ENCODE data around the gene GRAMD4. TPM values are rescaled to one million over a fixed set of nuclear protein-coding genes. Genes with fewer than 3 reads are reported as not detected.
A peak's percentile ranks its signal among the peaks of the same experiment; 100 is the strongest.

Gene GRAMD4
- total RNA-seq, 1 donor from 2014 or later, result 90.8 TPM

GRCh38 chr22:46622081-46622521 is 1.9 kb downstream of the GRAMD4 start:
- intact Hi-C loops (cut with micrococcal nuclease), result no loop called here
- Mint-ChIP-seq H3K27me3 (ENCODE audit: low read depth) (no peaks in the 10 kb centered on the region), H3K4me3 (ENCODE audit: low read depth) (no peak overlapping the region), H3K27ac (no peak overlapping the region), H3K9me3 (no peaks in the 10 kb centered on the region), H3K36me3 (ENCODE audit: low read depth) (peaks cover 3% of the 10 kb centered on the region), H3K4me1 (ENCODE audit: low read depth) (no peaks in the 10 kb centered on the region)
- DNase-seq (ENCODE audit: low spot score), result no peak

GRCh38 chr22:46625113-46625842 is 5.1 kb downstream of the GRAMD4 start:
- Mint-ChIP-seq H3K4me3 (ENCODE audit: low read depth) (no peak overlapping the region), H3K36me3 (ENCODE audit: low read depth) (peaks cover 4% of the 10 kb centered on the region), H3K27ac (no peak overlapping the region), H3K27me3 (ENCODE audit: low read depth) (no peaks in the 10 kb centered on the region), H3K4me1 (ENCODE audit: low read depth) (no peaks in the 10 kb centered on the region), H3K9me3 (no peaks in the 10 kb centered on the region)
- no peak for DNase-seq (ENCODE audit: low spot score)
- intact Hi-C loops (cut with micrococcal nuclease), result no loop called here

- Mint-ChIP-seq H3K4me1 (ENCODE audit: low read depth) (no peaks in the 10 kb centered on the region), H3K27ac (no peak overlapping the region), H3K36me3 (ENCODE audit: low read depth) (peaks cover 4% of the 10 kb centered on the region), H3K4me3 (ENCODE audit: low read depth) (no peak overlapping the region), H3K9me3 (no peaks in the 10 kb centered on the region), H3K27me3 (ENCODE audit: low read depth) (no peaks in the 10 kb centered on the region)
- DNase-seq (ENCODE audit: low spot score), result no peak
- intact Hi-C loops (cut with micrococcal nuclease), result no loop called here
Measured at GRCh38 chr22:46625843-46626349, 5.7 kb downstream of the GRAMD4 start.

- H3K4me3 Mint-ChIP-seq (ENCODE audit: low read depth), result no peak overlapping the region
- intact Hi-C loops (cut with micrococcal nuclease), result no loop called here
- no peaks in the 10 kb centered on the region for H3K4me1 Mint-ChIP-seq (ENCODE audit: low read depth)
- no peak for DNase-seq (ENCODE audit: low spot score)
- no peaks in the 10 kb centered on the region for H3K27me3 Mint-ChIP-seq (ENCODE audit: low read depth)
- peaks cover 4% of the 10 kb centered on the region for H3K36me3 Mint-ChIP-seq (ENCODE audit: low read depth)
- no peaks in the 10 kb centered on the region for H3K9me3 Mint-ChIP-seq
- no peak overlapping the region for H3K27ac Mint-ChIP-seq
Measured at GRCh38 chr22:46626356-46626755, 6.2 kb downstream of the GRAMD4 start.

- Mint-ChIP-seq H3K4me3 (ENCODE audit: low read depth) (no peak overlapping the region), H3K4me1 (ENCODE audit: low read depth) (no peaks in the 10 kb centered on the region), H3K27ac (no peak overlapping the region), H3K36me3 (ENCODE audit: low read depth) (peaks cover 4% of the 10 kb centered on the region), H3K27me3 (ENCODE audit: low read depth) (no peaks in the 10 kb centered on the region), H3K9me3 (no peaks in the 10 kb centered on the region)
- DNase-seq (ENCODE audit: low spot score), result no peak
- intact Hi-C loops (cut with micrococcal nuclease), result no loop called here
Measured at GRCh38 chr22:46626911-46627805, 7.0 kb downstream of the GRAMD4 start.

GRCh38 chr22:46627806-46628482 is 7.8 kb downstream of the GRAMD4 start:
- Mint-ChIP-seq H3K4me1 (ENCODE audit: low read depth) (no peaks in the 10 kb centered on the region), H3K9me3 (no peaks in the 10 kb centered on the region), H3K27me3 (ENCODE audit: low read depth) (no peaks in the 10 kb centered on the region), H3K4me3 (ENCODE audit: low read depth) (no peak overlapping the region), H3K36me3 (ENCODE audit: low read depth) (peaks cover 4% of the 10 kb centered on the region), H3K27ac (no peak overlapping the region)
- intact Hi-C loops (cut with micrococcal nuclease), result no loop called here
- no peak for DNase-seq (ENCODE audit: low spot score)

GRCh38 chr22:46628756-46629155 is 8.6 kb downstream of the GRAMD4 start:
- Mint-ChIP-seq H3K4me1 (ENCODE audit: low read depth) (no peaks in the 10 kb centered on the region), H3K27ac (no peak overlapping the region), H3K27me3 (ENCODE audit: low read depth) (no peaks in the 10 kb centered on the region), H3K36me3 (ENCODE audit: low read depth) (peaks cover 4% of the 10 kb centered on the region), H3K4me3 (ENCODE audit: low read depth) (no peak overlapping the region), H3K9me3 (no peaks in the 10 kb centered on the region)
- intact Hi-C loops (cut with micrococcal nuclease), result no loop called here
- DNase-seq (ENCODE audit: low spot score), result no peak

- Mint-ChIP-seq H3K27ac (no peak overlapping the region), H3K4me3 (ENCODE audit: low read depth) (no peak overlapping the region), H3K9me3 (no peaks in the 10 kb centered on the region), H3K4me1 (ENCODE audit: low read depth) (no peaks in the 10 kb centered on the region), H3K27me3 (ENCODE audit: low read depth) (no peaks in the 10 kb centered on the region), H3K36me3 (ENCODE audit: low read depth) (peaks cover 4% of the 10 kb centered on the region)
- intact Hi-C loops (cut with micrococcal nuclease), result no loop called here
- DNase-seq (ENCODE audit: low spot score), result no peak
Measured at GRCh38 chr22:46629291-46629690, 9.1 kb downstream of the GRAMD4 start.

DNA sequence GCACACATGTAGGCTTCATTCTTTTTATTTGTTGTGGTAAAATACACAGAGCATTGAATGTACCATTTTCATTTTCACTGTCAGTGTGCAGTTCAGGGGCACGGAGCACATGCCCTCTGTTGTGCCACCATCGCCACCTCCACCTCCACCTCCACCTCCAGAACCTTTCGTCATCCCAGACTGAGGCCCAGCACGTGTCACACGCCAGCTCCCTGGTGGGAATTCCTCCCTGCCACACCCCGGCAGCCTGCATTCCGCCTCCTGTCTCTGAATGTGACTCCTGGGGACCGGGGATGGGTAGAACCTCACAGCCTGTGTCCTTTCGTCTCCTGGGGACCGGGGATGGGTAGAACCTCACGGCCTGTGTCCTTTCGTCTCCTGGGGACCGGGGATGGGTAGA is 10.9 kb downstream of the GRAMD4 start:
- H3K4me3 Mint-ChIP-seq (ENCODE audit: low read depth), result no peak overlapping the region
- intact Hi-C loops (cut with micrococcal nuclease), result no loop called here
- H3K4me1 Mint-ChIP-seq (ENCODE audit: low read depth), result no peaks in the 10 kb centered on the region
- H3K27me3 Mint-ChIP-seq (ENCODE audit: low read depth), result no peaks in the 10 kb centered on the region
- H3K9me3 Mint-ChIP-seq, result no peaks in the 10 kb centered on the region
- no peak overlapping the region for H3K27ac Mint-ChIP-seq
- DNase-seq (ENCODE audit: low spot score), result no peak
- H3K36me3 Mint-ChIP-seq (ENCODE audit: low read depth), result peaks cover 4% of the 10 kb centered on the region

DNA sequence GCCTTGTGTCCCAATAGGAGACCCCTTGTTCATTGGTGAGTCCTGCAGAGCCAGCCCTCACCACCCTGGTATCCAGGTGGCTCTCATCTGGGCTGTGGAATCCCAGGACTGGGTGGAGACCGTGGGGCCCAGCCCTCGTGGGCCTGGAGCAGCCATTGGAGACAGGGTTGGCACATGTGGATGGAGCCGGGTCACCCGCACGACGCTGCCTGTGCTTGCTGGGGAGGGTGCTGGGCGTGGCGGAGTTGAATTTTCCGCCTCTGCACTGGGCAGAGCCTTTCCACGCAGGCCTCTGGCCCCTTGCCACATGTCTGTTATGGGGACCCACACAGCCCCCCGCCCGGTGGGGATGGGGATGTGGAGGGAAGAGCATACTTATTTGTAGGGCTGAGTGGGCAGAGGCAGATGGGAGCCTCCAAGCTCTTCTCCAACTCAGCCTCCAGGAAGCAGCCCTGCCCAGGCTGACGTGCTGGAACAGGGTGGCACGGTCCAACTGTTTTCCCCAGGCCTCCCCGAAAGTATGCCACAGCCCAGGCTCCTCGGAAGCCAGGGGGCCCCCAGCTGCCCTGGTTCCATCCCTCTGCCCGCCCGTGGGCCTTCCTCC is 12.6 kb downstream of the GRAMD4 start:
- Mint-ChIP-seq H3K4me3 (ENCODE audit: low read depth) (no peak overlapping the region), H3K27me3 (ENCODE audit: low read depth) (no peaks in the 10 kb centered on the region), H3K4me1 (ENCODE audit: low read depth) (no peaks in the 10 kb centered on the region), H3K9me3 (no peaks in the 10 kb centered on the region), H3K27ac (no peak overlapping the region), H3K36me3 (ENCODE audit: low read depth) (no peaks in the 10 kb centered on the region)
- intact Hi-C loops (cut with micrococcal nuclease), result no loop called here
- DNase-seq (ENCODE audit: low spot score), result no peak

DNA sequence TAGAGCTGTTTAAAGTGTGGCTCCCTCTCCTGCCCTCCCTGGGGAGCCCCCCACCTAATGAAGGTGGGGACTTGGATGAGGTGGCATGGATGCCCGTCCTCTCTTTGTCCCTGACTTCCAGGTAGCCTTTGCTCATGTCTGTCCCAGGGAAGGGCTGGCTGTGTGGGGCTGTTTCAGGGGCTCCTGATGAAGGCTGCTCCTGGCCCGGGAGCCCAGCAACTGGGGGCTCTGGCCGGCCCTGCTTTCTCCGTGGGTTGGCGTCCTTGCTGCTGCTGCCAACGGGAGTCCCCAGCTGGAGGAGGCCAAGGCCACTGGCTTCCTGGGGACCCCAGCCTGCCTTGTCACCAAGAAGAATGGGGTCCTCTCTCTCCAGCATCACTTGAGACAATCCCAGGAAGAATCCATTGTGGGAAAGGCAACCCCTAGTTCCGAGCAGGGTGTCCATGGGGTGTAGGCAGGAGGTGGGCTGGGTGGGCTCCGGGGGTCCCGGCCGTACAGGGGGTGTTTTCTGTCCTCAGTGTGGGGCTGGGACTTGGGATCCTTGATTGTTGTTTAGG is 13.2 kb downstream of the GRAMD4 start:
- no peaks in the 10 kb centered on the region for H3K9me3 Mint-ChIP-seq
- no peak for DNase-seq (ENCODE audit: low spot score)
- H3K27me3 Mint-ChIP-seq (ENCODE audit: low read depth), result no peaks in the 10 kb centered on the region
- H3K4me3 Mint-ChIP-seq (ENCODE audit: low read depth), result no peak overlapping the region
- H3K4me1 Mint-ChIP-seq (ENCODE audit: low read depth), result no peaks in the 10 kb centered on the region
- H3K36me3 Mint-ChIP-seq (ENCODE audit: low read depth), result no peaks in the 10 kb centered on the region
- H3K27ac Mint-ChIP-seq, result no peak overlapping the region
- intact Hi-C loops (cut with micrococcal nuclease), result no loop called here

GRCh38 chr22:46634011-46634699 is 14.0 kb downstream of the GRAMD4 start:
- no peaks in the 10 kb centered on the region for H3K4me1 Mint-ChIP-seq (ENCODE audit: low read depth)
- intact Hi-C loops (cut with micrococcal nuclease), result no loop called here
- no peak for DNase-seq (ENCODE audit: low spot score)
- no peaks in the 10 kb centered on the region for H3K27me3 Mint-ChIP-seq (ENCODE audit: low read depth)
- no peaks in the 10 kb centered on the region for H3K9me3 Mint-ChIP-seq
- H3K27ac Mint-ChIP-seq, result peak overlapping the region; percentile 25
- H3K4me3 Mint-ChIP-seq (ENCODE audit: low read depth), result no peak overlapping the region
- H3K36me3 Mint-ChIP-seq (ENCODE audit: low read depth), result no peaks in the 10 kb centered on the region

Data from activated T-helper 2 cell treated with anti-CD3 and anti-CD28 coated beads, Interferon-gamma antibody, Interleukin-2, Interleukin-4, amounts not matched to agents 10 μg/mL and 5 μg/mL and 100 μg/mL, durations not matched to agents 14 hours and 24 hours and 36 hours (primary cell).